Fibroblast of villous mesenchyme (primary cell): Measurements from ENCODE around the gene RBFOX2. TPM values are rescaled to one million over a fixed set of nuclear protein-coding genes. Genes with fewer than 3 reads are reported as not detected.
A peak's percentile ranks its signal among the peaks of the same experiment; 100 is the strongest.

Experiments
- DNase-seq: peaks from one replicate; pipeline ENCODE4 v3.0.0-alpha.2; 2010; ENCODE audit warnings: low read depth
- H3K4me3 ChIP-seq: 2 replicates; pipeline ENCODE4 v1.5.1; 2011; ENCODE audit warnings: low read depth, mild to moderate bottlenecking, low read length
- CTCF ChIP-seq: IDR thresholded peaks from 2 replicates; pipeline ENCODE4 v1.5.1; 2012; ENCODE audit warnings: low read depth, mild to moderate bottlenecking, low read length; ENCODE audit not compliant: insufficient read depth
- total RNA-seq: library from RNA; depleted of rRNA; stranded (reverse); fragments of >200 nt; gene quantifications from 2 replicates; pipeline ENCODE4 v1.2.3, GENCODE V29; 2012

RBFOX2 gene
- total RNA-seq, 1 donor: 174 TPM

GRCh38 chr22:35838855-35839576 lies 189.6 kb downstream of the RBFOX2 start:
- DNase-seq: peak; percentile 86

GRCh38 chr22:35837101-35837727 lies 191.4 kb downstream of the RBFOX2 start:
- DNase-seq: no peak
- peak overlapping the region; percentile 64 for H3K4me3 ChIP-seq
- TF ChIP-seq CTCF: no peak

More at GRCh38 chr22:35838855-35839576, 189.6 kb downstream of the RBFOX2 start:
- peak overlapping the region; percentile 86 for H3K4me3 ChIP-seq
- TF ChIP-seq CTCF: peak; percentile 64

DNA sequence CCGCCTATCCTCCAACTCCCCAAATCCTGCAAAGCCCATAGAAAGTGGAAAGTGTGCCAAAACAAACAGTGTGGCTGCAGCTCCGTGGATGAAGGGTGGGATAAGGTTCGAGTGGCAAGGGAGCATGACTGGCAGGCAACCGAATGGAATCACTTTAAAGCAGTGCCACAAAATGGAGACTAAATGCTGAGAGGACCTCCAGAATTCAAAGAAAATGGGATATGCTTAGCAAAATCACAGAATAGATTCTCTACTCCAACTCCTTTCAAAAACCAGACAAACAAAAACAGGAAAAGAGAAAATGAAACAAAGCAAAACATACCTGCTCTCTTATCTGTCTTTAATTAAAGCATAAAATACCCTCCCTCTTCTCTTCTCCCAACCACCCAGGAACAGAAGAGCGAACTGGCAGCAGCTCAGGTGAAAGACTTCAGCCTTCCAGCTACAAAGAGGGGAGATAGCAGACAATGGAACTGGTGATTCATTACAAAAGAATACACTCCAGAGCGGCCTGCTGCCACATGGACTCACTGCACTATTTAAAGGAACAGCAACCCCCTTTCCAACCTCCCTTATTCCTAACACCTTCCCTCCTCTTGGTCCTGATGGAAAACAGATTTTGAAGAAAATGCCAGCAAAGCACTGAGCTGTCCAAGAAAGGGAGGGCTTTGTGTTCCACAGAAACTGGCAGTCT lies 192.5 kb downstream of the RBFOX2 start:
- H3K4me3 ChIP-seq: peak overlapping the region; percentile 64
- DNase-seq: peak; percentile 79
- no peak for TF ChIP-seq CTCF

DNA sequence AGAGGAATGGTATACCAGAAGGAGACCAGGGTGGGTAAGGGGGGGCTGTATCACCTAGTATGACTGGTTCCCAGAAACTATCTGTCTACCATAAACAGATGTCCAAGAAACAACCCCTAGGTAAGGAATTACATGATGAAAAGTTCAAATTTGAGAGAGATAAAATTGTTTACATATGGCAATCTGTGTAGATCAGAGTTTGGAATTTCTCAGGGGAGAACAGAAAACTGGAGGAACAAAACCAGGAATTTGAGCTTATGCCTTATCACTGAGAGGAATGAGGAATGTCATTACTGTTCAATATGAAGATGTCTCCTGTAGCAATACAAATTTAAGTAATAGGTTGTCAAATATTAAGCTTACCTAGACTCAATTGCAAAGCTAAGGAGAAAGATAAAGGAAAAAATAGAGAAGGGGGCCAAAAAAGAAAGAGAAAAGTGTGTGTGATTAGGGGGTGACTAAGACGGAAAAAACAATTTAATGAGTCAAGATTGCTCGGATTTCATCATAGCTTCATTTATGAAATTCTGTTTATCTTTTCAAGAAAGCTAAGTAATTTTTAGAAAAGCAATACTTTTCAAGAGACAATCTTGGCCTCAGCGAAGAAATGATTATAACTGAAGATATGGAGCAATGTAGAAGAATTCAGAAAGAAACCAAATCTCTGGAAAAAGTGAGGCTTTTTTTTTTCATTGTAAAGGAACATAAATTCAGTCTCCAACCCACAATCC lies 193.2 kb downstream of the RBFOX2 start:
- H3K4me3 ChIP-seq: peak overlapping the region; percentile 64
- TF ChIP-seq CTCF: no peak
- DNase-seq: peak; percentile 78

DNA sequence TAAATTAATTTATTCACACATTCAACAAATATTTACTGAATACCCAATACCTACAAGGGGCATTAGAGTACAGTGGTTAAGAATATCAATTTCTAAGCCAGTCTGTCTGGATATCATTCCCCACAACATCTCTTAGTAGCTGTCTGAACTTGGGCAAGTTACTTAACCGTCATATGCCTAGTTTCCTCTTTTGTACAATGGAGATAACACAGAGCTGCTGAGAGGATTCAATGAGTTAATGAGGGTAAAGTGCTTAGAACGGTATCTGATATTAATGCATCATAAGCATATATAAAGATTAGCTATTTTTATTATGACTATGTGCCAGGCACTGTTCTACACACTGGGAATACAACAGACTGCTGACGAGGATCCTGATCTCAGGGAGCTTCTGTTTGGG lies 194.6 kb downstream of the RBFOX2 start:
- no peak for TF ChIP-seq CTCF
- DNase-seq: no peak
- H3K4me3 ChIP-seq: peak overlapping the region; percentile 64

GRCh38 chr22:35830305-35830704 lies 198.3 kb downstream of the RBFOX2 start:
- no peak overlapping the region for H3K4me3 ChIP-seq
- no peak for TF ChIP-seq CTCF
- no peak for DNase-seq
